ENCODE measurements around the gene PCYOX1L. TPM values are rescaled to one million over a fixed set of nuclear protein-coding genes. Genes with fewer than 3 reads are reported as not detected.

PCYOX1L gene
- total and polyA plus RNA-seq, 4 experiments from 2014 or later = 9.9 to 43.9 (median 28.0) TPM

DNA sequence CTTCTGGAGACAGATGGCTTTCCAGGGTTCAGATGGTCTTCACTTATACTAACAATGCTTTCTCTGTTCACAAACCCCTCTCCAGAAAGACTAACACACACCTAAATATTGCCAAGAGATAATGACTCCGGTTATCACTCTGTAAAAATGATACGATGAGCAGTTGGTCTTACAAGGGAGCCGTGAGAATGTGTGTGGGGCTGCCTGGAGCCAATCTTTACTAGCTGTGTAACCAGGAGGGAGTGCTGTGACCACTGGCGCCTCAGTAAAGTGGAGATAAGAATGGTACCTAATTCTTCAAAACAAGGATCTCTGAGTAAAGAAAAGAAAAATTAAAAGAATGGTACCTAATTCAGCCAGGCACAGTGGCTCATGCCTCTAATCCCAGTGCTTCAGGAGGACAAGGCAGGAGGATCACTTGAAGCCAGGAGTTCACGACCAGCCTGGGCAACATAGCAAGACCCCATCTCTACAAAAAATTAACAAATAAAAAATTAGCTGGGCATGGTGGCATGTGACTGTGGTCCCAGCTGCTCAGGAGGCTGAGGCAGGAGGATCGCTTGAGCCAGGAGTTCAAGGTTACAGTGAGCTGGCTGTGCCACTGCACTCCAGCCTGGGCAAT lies 61.2 kb downstream of the PCYOX1L start:
- Histone ChIP-seq H3K27me3 (ENCODE audit: insufficient read depth, low read length) (no peaks in the 10 kb centered on the region), H3K36me3 (ENCODE audit: insufficient read depth, low read length) (no peaks in the 10 kb centered on the region), H3K4me3 (ENCODE audit: low read length in 2 of 2) (no peak overlapping the region), H3K27ac (ENCODE audit: low read depth, low read length) (no peak overlapping the region), H3K4me1 (ENCODE audit: insufficient read depth, low read length) (no peaks in the 10 kb centered on the region), H3K9me3 (ENCODE audit: control insufficient read depth in 1 of 2, low read length in 2 of 2) (no peaks in the 10 kb centered on the region)
- POLR2A ChIA-PET (ENCODE audit: partially characterized antibody) = no interaction called here
- Mint-ChIP-seq H3K4me1 (peaks cover 0 to 4% (median under 1%) of the 10 kb centered on the region in 4 donors), H3K9me3 (no peaks in the 10 kb centered on the region), H3K27ac (no peak overlapping the region), H3K36me3 (no peaks in the 10 kb centered on the region), H3K4me3 (no peak overlapping the region), H3K27me3 (peaks cover 3 to 6% of the 10 kb centered on the region in 2 donors)
- CTCF ChIA-PET (ENCODE audit: partially characterized antibody) = interaction anchor here (0.7 to 1.2 kb wide), 3 partner anchors 15 to 20 kb away, joined by 3 to 4 read pairs (median 3); no protein-coding TSS in a partner anchor
- intact Hi-C loops (cut with micrococcal nuclease) = no loop called here
- DNase-seq = no peak

Other genes starting within 250 kb of the PCYOX1L start
- not detected for gene ABLIM3, start 216.6 kb upstream of the PCYOX1L start, total RNA-seq
- not detected for gene ABLIM3, start 216.6 kb upstream of the PCYOX1L start, polyA plus RNA-seq
- gene AFAP1L1, start 86.2 kb upstream of the PCYOX1L start, total RNA-seq = not detected
- not detected for gene AFAP1L1, start 86.2 kb upstream of the PCYOX1L start, polyA plus RNA-seq
- 10 to 100 TPM; 39.4 to 41.9 TPM for gene GRPEL2, start 12.5 kb upstream of the PCYOX1L start, total RNA-seq
- 1 to 10 TPM; 6.9 to 7.1 TPM for gene GRPEL2, start 12.5 kb upstream of the PCYOX1L start, polyA plus RNA-seq
- gene IL17B, start 21.2 kb downstream of the PCYOX1L start, total RNA-seq = not detected
- not detected for gene IL17B, start 21.2 kb downstream of the PCYOX1L start, polyA plus RNA-seq
- gene CSNK1A1, start 193.4 kb downstream of the PCYOX1L start, total RNA-seq = 100 to 1,000 TPM; 175 to 189 TPM
- gene CSNK1A1, start 193.4 kb downstream of the PCYOX1L start, polyA plus RNA-seq = 100 to 1,000 TPM; 135 to 162 TPM
- 1 to 10 TPM in 1 of 2 experiments, under 1 TPM in 1; 0.96 to 1.3 TPM for gene ARHGEF37, start 223.5 kb downstream of the PCYOX1L start, total RNA-seq
- gene ARHGEF37, start 223.5 kb downstream of the PCYOX1L start, polyA plus RNA-seq = not detected